LNCaP clone FGC (cell line): Measurements from ENCODE around the gene PDE11A.

ENCODE experiments used
- DNase-seq: peaks from one replicate; pipeline ENCODE4 v3.0.0-alpha.2; 2011; ENCODE audit warnings: low read depth
- H3K4me3 ChIP-seq: 2 replicates; pipeline ENCODE4 v1.5.1; 2011; ENCODE audit warnings: mild to moderate bottlenecking, low read depth, low read length, control low read depth
- TF ChIP-seq, protein P1 (sequence below): IDR thresholded peaks from 2 replicates; pipeline ENCODE4 v1.5.1; 2012; ENCODE audit warnings: mild to moderate bottlenecking; ENCODE audit not compliant: control insufficient read depth, insufficient read depth; ENCODE audit errors: extremely low read depth

The PDE11A gene

DNA sequence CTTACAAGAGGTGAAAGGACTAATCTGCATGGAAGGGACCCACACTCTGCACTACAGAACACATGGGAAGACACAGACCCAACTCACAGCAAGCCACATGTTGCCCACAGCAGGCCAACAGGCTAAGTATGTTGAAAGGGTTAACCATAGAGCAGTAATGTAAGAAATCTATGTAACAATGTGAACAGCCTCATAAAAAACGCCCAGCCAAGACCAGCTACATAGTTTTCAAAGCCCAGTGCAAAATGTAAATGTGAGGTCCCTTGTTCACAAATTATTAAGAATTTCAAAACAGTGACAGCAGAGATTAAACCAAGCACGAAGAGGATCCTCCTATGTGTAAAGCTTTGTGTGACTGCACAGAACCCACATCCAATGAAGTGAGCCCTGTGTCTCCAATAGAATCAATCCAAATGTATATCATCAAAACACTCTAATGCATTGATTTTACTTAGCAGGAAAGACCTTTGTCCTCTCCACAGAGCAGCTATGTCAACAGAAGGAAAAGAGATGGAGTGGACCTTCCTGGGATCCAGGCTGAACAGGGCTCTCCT, 469.9 kb downstream of the PDE11A start:
- TF ChIP-seq, protein P1, sequence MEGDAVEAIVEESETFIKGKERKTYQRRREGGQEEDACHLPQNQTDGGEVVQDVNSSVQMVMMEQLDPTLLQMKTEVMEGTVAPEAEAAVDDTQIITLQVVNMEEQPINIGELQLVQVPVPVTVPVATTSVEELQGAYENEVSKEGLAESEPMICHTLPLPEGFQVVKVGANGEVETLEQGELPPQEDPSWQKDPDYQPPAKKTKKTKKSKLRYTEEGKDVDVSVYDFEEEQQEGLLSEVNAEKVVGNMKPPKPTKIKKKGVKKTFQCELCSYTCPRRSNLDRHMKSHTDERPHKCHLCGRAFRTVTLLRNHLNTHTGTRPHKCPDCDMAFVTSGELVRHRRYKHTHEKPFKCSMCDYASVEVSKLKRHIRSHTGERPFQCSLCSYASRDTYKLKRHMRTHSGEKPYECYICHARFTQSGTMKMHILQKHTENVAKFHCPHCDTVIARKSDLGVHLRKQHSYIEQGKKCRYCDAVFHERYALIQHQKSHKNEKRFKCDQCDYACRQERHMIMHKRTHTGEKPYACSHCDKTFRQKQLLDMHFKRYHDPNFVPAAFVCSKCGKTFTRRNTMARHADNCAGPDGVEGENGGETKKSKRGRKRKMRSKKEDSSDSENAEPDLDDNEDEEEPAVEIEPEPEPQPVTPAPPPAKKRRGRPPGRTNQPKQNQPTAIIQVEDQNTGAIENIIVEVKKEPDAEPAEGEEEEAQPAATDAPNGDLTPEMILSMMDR: no peak
- H3K4me3 ChIP-seq: no peak overlapping the region
- DNase-seq: no peak

DNA sequence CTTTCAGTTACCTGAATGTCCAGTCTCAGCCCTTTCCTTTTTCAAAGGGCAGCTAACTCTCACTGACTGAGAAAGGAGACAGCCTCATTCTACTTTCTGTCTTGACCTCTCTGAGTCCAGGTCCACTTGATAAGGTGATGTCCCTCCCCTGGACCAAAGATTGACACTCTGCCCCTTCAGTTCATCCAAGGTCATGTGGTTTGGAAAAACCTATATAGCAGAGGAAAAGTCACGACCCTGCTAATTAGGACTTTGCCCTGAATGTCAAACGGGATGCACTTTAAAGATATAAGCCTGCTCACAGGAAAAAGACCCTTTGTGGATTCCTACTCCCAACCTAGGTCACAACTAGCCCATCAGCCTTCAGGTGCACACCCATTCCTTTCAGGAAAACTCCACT, 471.7 kb downstream of the PDE11A start:
- no peak overlapping the region for H3K4me3 ChIP-seq
- TF ChIP-seq, protein P1: no peak
- DNase-seq: no peak

DNA sequence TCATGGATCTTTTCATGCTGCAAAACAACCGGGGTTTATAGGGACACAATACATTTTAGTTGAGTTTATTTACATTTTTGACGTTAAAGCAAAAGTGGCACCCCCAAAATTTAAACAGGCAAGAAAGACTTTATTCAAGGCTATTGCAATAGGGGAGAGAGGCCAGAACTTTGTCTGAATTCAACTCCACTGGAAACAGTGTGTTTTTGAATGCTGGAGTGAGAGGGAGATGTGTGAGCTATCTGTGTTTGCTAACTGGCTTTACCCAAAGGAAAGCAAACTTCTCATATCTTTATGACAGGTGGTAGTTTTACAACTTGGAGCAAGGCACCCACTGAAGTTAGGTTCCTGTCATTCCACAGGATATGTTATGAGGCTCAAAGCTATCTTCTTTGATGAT, 472.6 kb downstream of the PDE11A start:
- TF ChIP-seq, protein P1: no peak
- DNase-seq: no peak
- H3K4me3 ChIP-seq: no peak overlapping the region

DNA sequence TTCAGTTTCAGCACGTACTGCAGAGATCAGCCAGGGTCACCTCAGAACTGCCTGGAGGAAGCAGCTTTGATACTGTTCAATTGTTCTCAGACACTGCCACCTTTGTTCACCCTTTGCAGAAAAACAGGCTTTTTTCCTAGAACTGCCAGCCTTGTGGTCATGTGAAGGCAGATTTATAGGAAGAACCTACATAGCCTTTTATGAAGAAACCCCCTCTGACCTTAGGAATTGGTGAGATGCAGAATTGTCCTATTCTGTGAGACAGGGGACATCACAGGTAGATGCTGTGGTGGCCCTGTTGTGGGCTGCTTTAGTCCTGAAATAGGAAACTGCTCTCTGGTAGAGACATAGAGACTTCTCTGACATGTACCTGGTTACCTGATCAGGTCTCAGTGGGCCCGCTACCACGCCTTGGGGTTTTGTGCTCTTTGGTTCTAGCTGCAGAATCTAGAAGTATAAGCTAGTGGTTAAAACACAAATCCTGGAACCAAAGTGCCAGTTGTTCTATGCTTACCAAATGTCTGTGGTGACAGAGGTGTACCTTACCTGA, 473.4 kb downstream of the PDE11A start:
- no peak overlapping the region for H3K4me3 ChIP-seq
- DNase-seq: no peak
- TF ChIP-seq, protein P1: no peak

DNA sequence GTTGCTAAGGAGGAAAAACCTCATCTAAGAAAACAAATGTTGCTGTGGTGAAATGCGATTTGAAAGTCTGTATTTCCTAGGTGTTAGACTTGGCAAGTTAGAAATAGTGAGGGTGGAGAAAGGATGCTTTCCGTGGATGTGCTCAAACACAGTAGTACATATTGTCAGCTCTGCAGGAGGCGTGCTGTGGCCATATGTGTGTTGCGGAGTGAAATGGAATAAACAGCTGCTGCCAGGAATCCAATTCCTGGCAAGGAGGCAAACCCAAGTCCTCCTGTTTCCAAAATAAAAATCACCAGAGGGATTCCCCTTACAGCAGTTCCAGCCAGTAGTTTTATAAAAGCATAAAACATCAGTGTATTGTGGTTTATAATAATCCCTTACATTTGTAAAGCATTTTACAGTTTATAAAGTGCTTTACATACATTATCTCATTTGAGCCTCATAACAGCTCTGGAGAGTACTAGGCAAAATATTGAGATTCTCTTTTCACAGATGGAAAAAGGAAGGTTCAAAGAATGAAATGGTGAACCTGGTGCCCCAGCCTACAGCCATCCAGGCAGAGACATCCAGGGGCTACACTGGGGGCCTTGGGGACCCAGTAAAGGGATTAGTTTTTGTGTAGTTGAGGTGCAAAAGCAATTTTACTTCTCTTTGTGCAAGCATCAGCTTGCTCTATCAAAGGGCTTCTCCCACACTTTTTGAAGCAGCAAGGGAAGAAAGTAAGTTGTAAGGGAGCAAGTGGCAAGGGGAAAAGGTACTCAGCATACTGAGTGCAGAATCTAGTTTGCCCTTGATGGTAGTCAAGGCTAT, 474.0 kb downstream of the PDE11A start:
- TF ChIP-seq, protein P1: no peak
- peak; percentile 21 for DNase-seq
- no peak overlapping the region for H3K4me3 ChIP-seq

DNA sequence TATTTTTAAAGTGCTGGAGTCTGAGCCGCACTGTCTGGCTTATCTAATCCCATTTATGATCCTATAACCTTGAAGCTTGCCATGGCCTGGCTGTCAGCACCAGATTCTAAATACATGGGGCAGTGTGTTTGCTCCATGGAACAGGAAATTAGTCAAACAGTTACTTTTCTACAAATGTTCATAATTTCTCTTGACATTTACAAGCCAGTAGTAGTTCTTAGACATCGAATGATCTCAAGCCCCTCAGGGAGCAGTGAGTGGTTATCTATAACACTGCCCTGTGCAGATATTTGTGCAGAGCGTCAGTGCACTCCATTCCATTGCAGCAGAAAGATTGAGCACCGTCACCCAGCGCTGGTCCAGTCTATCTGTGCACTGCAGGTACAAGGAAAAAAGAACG, 474.8 kb downstream of the PDE11A start:
- no peak overlapping the region for H3K4me3 ChIP-seq
- DNase-seq: no peak
- TF ChIP-seq, protein P1: no peak
